HL-60 (cell line): Measurements from ENCODE around the gene PKP4.

ENCODE experiments used
- DNase-seq, 2 experiments: peaks; one replicate each; pipeline ENCODE4 v3.0.0-alpha.2; 2010 to 2020; ENCODE audit warnings: low read depth in 1 of 2, low spot score in 1 of 2
- H3K27ac ChIP-seq: fragments of 250-450 bp; sonication (Bioruptor Pico); replicated peaks from 2 replicates; pipeline ENCODE4 v1.5.1; 2020; ENCODE audit warnings: mild to moderate bottlenecking, moderate library complexity
- H3K27me3 ChIP-seq: fragments of 250-450 bp; sonication (Bioruptor Pico); 2 replicates; pipeline ENCODE4 v1.5.1; 2021; ENCODE audit warnings: mild to moderate bottlenecking, moderate library complexity; ENCODE audit not compliant: insufficient read depth, poor library complexity, severe bottlenecking
- H3K4me3 ChIP-seq: replicated peaks from 2 replicates; pipeline ENCODE4 v1.5.1; 2011; ENCODE audit warnings: mild to moderate bottlenecking, control low read depth, low read length; ENCODE audit not compliant: insufficient read depth
- CTCF ChIP-seq: IDR thresholded peaks from one replicate; pipeline ENCODE4 v1.5.1; 2011; ENCODE audit warnings: low read length, control low read depth, inconsistent platforms; ENCODE audit not compliant: insufficient read depth
- GABPA ChIP-seq: IDR thresholded peaks from 2 replicates; pipeline ENCODE4 v1.6.1; 2012; ENCODE audit warnings: low read depth
- POLR2AphosphoS5 ChIP-seq: IDR thresholded peaks from 2 replicates; pipeline ENCODE4 v1.6.1; 2012; ENCODE audit warnings: low read depth
- REST ChIP-seq: IDR thresholded peaks from 2 replicates; pipeline ENCODE4 v1.6.1; 2012; ENCODE audit warnings: low read depth; ENCODE audit not compliant: insufficient replicate concordance
- SPI1 ChIP-seq: IDR thresholded peaks from 2 replicates; pipeline ENCODE4 v1.6.1; 2012; ENCODE audit warnings: low read depth, mild to moderate bottlenecking, borderline replicate concordance

PKP4 gene

GRCh38 chr2:158557752-158558151, 101.0 kb downstream of the PKP4 start:
- no peak for DNase-seq
- TF ChIP-seq REST, result no peak
- no peak for TF ChIP-seq GABPA
- no peak for TF ChIP-seq POLR2AphosphoS5
- TF ChIP-seq SPI1, result no peak
- TF ChIP-seq CTCF, result no peak
- Histone ChIP-seq H3K4me3 (no peak overlapping the region), H3K27ac (no peak overlapping the region), H3K27me3 (no peaks in the 10 kb centered on the region)

- H3K27ac ChIP-seq, result no peak overlapping the region
- TF ChIP-seq GABPA, result no peak
- TF ChIP-seq CTCF, result no peak
- no peak for TF ChIP-seq SPI1
- no peak for TF ChIP-seq POLR2AphosphoS5
- TF ChIP-seq REST, result no peak
- H3K4me3 ChIP-seq, result no peak overlapping the region
- no peaks in the 10 kb centered on the region for H3K27me3 ChIP-seq
- DNase-seq, result no peak
Measured at GRCh38 chr2:158559252-158559651, 102.5 kb downstream of the PKP4 start.

- no peak overlapping the region for H3K27ac ChIP-seq
- no peak overlapping the region for H3K4me3 ChIP-seq
- TF ChIP-seq SPI1, result no peak
- TF ChIP-seq REST, result no peak
- TF ChIP-seq CTCF, result no peak
- no peak for TF ChIP-seq POLR2AphosphoS5
- no peak for TF ChIP-seq GABPA
- no peak for DNase-seq
- H3K27me3 ChIP-seq, result no peaks in the 10 kb centered on the region
Measured at GRCh38 chr2:158560259-158560658, 103.5 kb downstream of the PKP4 start.
